PC-3 (cell line): ENCODE measurements around the gene ACOX1. TPM values are rescaled to one million over a fixed set of nuclear protein-coding genes. Genes with fewer than 3 reads are reported as not detected.

Source experiments
- ATAC-seq: fragments of 200-7000 bp; cut with Tn5 transposase; 2 replicates; pipeline ENCODE4 v1.9.1; 2020; ENCODE audit warnings: mild to moderate bottlenecking, moderate library complexity
- BruUV-seq: library from RNA; stranded (reverse); fragments of 400-500 nt; replicated peaks from 2 replicates; lab custom pipeline; 2021; lab: Mats Ljungman, UMichigan
- CTCF ChIA-PET: fragments of 300-600 bp; sonication (Branson Sonifier 250); formaldehyde crosslinking; loops from one replicate; lab custom pipeline; 2022; ENCODE audit warnings: antibody characterized with exemption; lab: Charles Lee
- POLR2A ChIA-PET: fragments of 300-600 bp; sonication (Branson Sonifier 250); formaldehyde crosslinking; loops from one replicate; lab custom pipeline; 2022; ENCODE audit warnings: antibody characterized with exemption; ENCODE audit not compliant: unreplicated experiment; lab: Charles Lee
- DNase-seq: peaks from one replicate; pipeline ENCODE4 v3.0.0-alpha.2; 2015
- H2AFZ ChIP-seq: fragments of 300-600 bp; sonication (generic); 2 replicates; pipeline ENCODE4 v1.6.0; 2016; ENCODE audit warnings: antibody characterized with exemption, low read length
- H3F3A ChIP-seq: fragments of 300-600 bp; sonication (generic); one replicate; pipeline ENCODE4 v1.6.0; 2017; ENCODE audit warnings: antibody characterized with exemption, low read length, control low read depth, mild to moderate bottlenecking; ENCODE audit not compliant: unreplicated experiment
- H3K27ac ChIP-seq: fragments of 300-600 bp; sonication (generic); 2 replicates; pipeline ENCODE4 v1.5.1; 2016; ENCODE audit warnings: mild to moderate bottlenecking, low read length
- H3K27me3 ChIP-seq: fragments of 300-600 bp; sonication (generic); 2 replicates; pipeline ENCODE4 v1.6.1; 2016; ENCODE audit warnings: low read length, mixed read lengths
- H3K36me3 ChIP-seq: fragments of 300-600 bp; sonication (generic); 2 replicates; pipeline ENCODE4 v1.6.1; 2016; ENCODE audit warnings: low read depth, mixed run types, low read length, mixed read lengths
- H3K4me1 ChIP-seq: fragments of 300-600 bp; sonication (generic); 2 replicates; pipeline ENCODE4 v1.5.1; 2016; ENCODE audit warnings: low read length; ENCODE audit not compliant: insufficient read depth
- H3K4me2 ChIP-seq: fragments of 300-600 bp; sonication (generic); 2 replicates; pipeline ENCODE4 v1.6.0; 2016; ENCODE audit warnings: low read length
- H3K4me3 ChIP-seq: fragments of 300-600 bp; sonication (generic); 2 replicates; pipeline ENCODE4 v1.5.1; 2016; ENCODE audit warnings: mild to moderate bottlenecking, low read length, mixed read lengths
- H3K79me2 ChIP-seq: fragments of 300-600 bp; sonication (generic); 2 replicates; pipeline ENCODE4 v1.6.1; 2017; ENCODE audit warnings: low read length, mixed read lengths
- H3K9ac ChIP-seq: fragments of 300-600 bp; sonication (generic); 2 replicates; pipeline ENCODE4 v1.6.0; 2016; ENCODE audit warnings: mild to moderate bottlenecking, low read length
- H3K9me2 ChIP-seq: fragments of 300-600 bp; sonication (generic); replicated peaks from 2 replicates; pipeline ENCODE4 v1.6.1; 2016; ENCODE audit warnings: mixed run types, low read length, mixed read lengths
- H3K9me3 ChIP-seq: fragments of 300-600 bp; sonication (generic); 2 replicates; pipeline ENCODE4 v1.6.1; 2016; ENCODE audit warnings: low read length, mixed read lengths
- H4K20me1 ChIP-seq: fragments of 300-600 bp; sonication (generic); 2 replicates; pipeline ENCODE4 v1.6.1; 2016; ENCODE audit warnings: low read length, mixed read lengths
- CTCF ChIP-seq: fragments of 300-600 bp; sonication (generic); conservative IDR thresholded peaks from 2 replicates; pipeline ENCODE4 v1.5.1; 2017; ENCODE audit warnings: antibody characterized with exemption, low read depth, mild to moderate bottlenecking, low read length
- EZH2 ChIP-seq: fragments of 300-600 bp; sonication (generic); IDR thresholded peaks from one replicate; pipeline ENCODE4 v1.6.1; 2017; ENCODE audit warnings: antibody characterized with exemption, mild to moderate bottlenecking, low read length; ENCODE audit not compliant: unreplicated experiment
- EZH2phosphoT487 ChIP-seq: fragments of 300-600 bp; sonication (generic); IDR thresholded peaks from 2 replicates; pipeline ENCODE4 v1.6.1; 2018; ENCODE audit warnings: mild to moderate bottlenecking, antibody characterized with exemption, low read length, borderline replicate concordance
- intact Hi-C: fragments of 100-400 bp; cut with micrococcal nuclease; formaldehyde crosslinking; loops from 2 replicates; pipeline ENCODE4 v1.9.0; 2023
- total RNA-seq: library from RNA; depleted of rRNA; stranded (reverse); fragments of >200 nt; gene quantifications from 2 replicates; pipeline ENCODE4 v1.2.3, GENCODE V29; 2014

ACOX1 gene
- total RNA-seq, 1 experiment from 2014 or later: 63.2 TPM

DNA sequence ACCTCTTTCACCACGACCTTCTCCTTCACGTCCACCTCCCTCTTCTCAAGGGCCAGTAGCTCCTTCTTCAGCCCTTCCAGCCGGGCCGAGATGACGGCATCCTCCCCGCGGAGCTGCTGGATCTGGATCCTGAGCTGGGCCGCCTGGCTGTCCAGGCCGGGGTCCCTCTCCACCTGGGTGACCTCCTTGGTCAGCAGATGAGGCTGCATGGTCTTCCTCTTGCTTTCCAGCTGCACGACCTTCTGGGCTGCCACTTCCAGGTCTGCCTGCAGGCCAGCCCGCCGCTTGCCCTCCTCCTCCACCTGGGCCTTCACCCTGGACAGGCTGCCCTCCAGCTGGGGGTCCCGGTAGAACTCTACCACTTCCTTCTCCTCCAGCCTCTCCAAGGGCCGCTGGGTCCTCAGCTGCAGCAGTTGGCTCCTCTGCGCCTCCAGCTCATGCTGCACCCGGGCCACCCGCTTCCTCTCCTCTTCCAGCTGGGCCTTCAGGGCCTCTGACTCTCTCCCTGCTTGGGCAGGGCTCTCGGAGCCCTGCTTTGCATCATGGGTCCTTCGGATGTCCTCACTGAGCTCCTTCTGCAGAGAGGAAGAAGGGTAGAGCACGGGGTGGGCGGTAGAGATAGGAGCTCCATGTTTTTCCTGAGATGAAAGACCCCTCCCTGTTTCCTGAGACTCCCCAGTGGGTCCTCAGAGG is 31.1 kb upstream of the ACOX1 start:
- no peak overlapping the region for H3K27ac ChIP-seq
- no peak overlapping the region for H2AFZ ChIP-seq
- intact Hi-C loops: loop anchor here (5.0 kb wide), 1 partner anchor 287 kb away; no protein-coding TSS in a partner anchor
- no peaks in the 10 kb centered on the region for H4K20me1 ChIP-seq
- no peaks in the 10 kb centered on the region for H3K79me2 ChIP-seq
- no peaks in the 10 kb centered on the region for H3K27me3 ChIP-seq
- H3K4me1 ChIP-seq: no peaks in the 10 kb centered on the region
- H3K9me2 ChIP-seq: no peaks in the 10 kb centered on the region
- DNase-seq (peak; percentile 1), ATAC-seq (no peak)
- CTCF ChIA-PET: interaction anchor here (1.1 kb wide), 1 partner anchor 62 kb away, joined by 4 read pairs; the partner anchor contains the start of gene SRP68
- H3K36me3 ChIP-seq: peaks cover 25% of the 10 kb centered on the region; the same call in 1 of the 2 replicates
- TF ChIP-seq CTCF (no peak), EZH2 (no peak)
- POLR2A ChIA-PET: no interaction called here
- no peaks in the 10 kb centered on the region for H3K9me3 ChIP-seq
- no peaks in the 10 kb centered on the region for H3F3A ChIP-seq
- no peak overlapping the region for H3K4me2 ChIP-seq
- BruUV-seq: no TSS peak
- no peak overlapping the region for H3K4me3 ChIP-seq
- H3K9ac ChIP-seq: no peak overlapping the region

GRCh38 chr17:76009447-76009846 is 30.5 kb upstream of the ACOX1 start:
- Histone ChIP-seq H3K27ac (no peak overlapping the region), H3K79me2 (no peaks in the 10 kb centered on the region), H3F3A (no peaks in the 10 kb centered on the region), H3K36me3 (peaks cover 24% of the 10 kb centered on the region; the same call in 1 of the 2 replicates), H3K4me2 (no peak overlapping the region), H3K4me3 (no peak overlapping the region), H3K9me2 (no peaks in the 10 kb centered on the region), H3K9ac (no peak overlapping the region), H4K20me1 (no peaks in the 10 kb centered on the region), H3K27me3 (no peaks in the 10 kb centered on the region), H2AFZ (no peak overlapping the region), H3K9me3 (no peaks in the 10 kb centered on the region), H3K4me1 (no peaks in the 10 kb centered on the region)
- DNase-seq (no peak), ATAC-seq (no peak)
- BruUV-seq: TSS peak; percentile 18
- TF ChIP-seq EZH2 (no peak), EZH2phosphoT487 (no peak)
- ChIA-PET CTCF (interaction anchor here (1.1 kb wide), 1 partner anchor 63 kb away, joined by 4 read pairs; the partner anchor contains the start of gene SRP68), POLR2A (no interaction called here)
- intact Hi-C loops: no loop called here

DNA sequence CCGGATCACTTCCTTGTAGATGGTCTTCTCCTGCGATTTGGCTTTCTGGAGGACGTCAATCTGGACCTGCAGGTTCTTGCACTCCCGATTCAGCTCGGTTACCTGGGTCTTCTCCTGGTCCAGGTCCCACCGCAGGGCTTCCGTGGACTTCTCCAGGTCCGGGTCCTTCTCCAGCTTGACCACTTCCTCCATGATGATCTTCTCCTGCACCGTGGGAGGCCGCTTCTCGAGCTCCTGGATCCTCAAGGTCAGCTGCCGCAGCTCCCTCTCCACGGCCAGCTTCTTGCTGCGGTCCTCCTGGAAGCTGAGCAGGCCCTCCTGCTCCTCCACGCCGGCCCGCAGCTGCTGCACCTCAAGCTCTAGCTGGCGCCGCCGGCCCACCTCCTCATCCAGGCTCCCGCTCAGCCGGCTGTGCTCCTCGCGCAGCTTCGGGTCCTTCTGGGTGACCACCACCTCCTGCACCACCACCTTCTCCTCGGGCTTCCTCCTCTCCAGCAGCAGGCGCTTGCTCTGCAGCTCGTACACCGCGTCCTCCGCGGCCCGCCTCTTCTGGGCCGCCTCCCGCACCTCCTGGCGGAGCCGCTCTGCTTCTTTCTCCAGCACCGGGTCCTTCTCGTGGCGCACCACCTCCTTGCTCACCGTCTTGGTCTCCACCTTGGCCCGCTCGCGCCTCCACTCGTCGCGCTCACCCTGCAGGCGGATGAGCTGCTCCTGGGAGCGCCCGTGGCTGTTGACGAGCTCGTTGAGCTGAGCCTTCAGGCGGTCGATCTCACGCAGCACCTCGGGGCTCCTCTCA is 29.9 kb upstream of the ACOX1 start:
- TF ChIP-seq EZH2phosphoT487 (no peak), CTCF (no peak), EZH2 (no peak)
- Histone ChIP-seq H3K9me3 (no peaks in the 10 kb centered on the region), H3K9ac (no peak overlapping the region), H3K9me2 (no peaks in the 10 kb centered on the region), H3K4me1 (no peaks in the 10 kb centered on the region), H3K27ac (no peak overlapping the region), H3K79me2 (no peaks in the 10 kb centered on the region), H2AFZ (no peak overlapping the region), H3K27me3 (no peaks in the 10 kb centered on the region), H4K20me1 (no peaks in the 10 kb centered on the region), H3F3A (no peaks in the 10 kb centered on the region), H3K36me3 (peaks cover 24% of the 10 kb centered on the region; the same call in 1 of the 2 replicates), H3K4me2 (no peak overlapping the region), H3K4me3 (no peak overlapping the region)
- intact Hi-C loops: no loop called here
- BruUV-seq: no TSS peak
- ATAC-seq (no peak), DNase-seq (peak; percentile 0)
- POLR2A ChIA-PET: no interaction called here
- CTCF ChIA-PET: no interaction called here
